Endodermal cell (in vitro differentiated cells): ENCODE results near the gene ZC3H18. TPM values are rescaled to one million over a fixed set of nuclear protein-coding genes. Genes with fewer than 3 reads are reported as not detected.

Source experiments
- DNase-seq: peaks from one replicate; pipeline ENCODE4 v3.0.0-alpha.2; 2017
- H3K27ac ChIP-seq: 2 replicates; pipeline ENCODE4 v1.5.1; 2013; ENCODE audit warnings: mild to moderate bottlenecking, low read depth, low read length, moderate library complexity
- H3K27me3 ChIP-seq: 2 replicates; pipeline ENCODE4 v1.6.1; 2013; ENCODE audit warnings: mild to moderate bottlenecking, low read length, moderate library complexity; ENCODE audit not compliant: insufficient read depth, control insufficient read depth, poor library complexity, severe bottlenecking
- H3K36me3 ChIP-seq: 2 replicates; pipeline ENCODE4 v1.7.0; 2013; ENCODE audit warnings: mild to moderate bottlenecking, low read length, moderate library complexity; ENCODE audit not compliant: control insufficient read depth, insufficient read depth
- H3K4me1 ChIP-seq: one replicate; pipeline ENCODE4 v1.7.0; 2013; ENCODE audit warnings: low read length; ENCODE audit not compliant: control insufficient read depth, insufficient read depth
- H3K4me3 ChIP-seq: 2 replicates; pipeline ENCODE4 v1.5.1; 2013; ENCODE audit warnings: mild to moderate bottlenecking, low read length, moderate library complexity
- H3K9ac ChIP-seq: 2 replicates; pipeline ENCODE4 v1.6.1; 2013; ENCODE audit warnings: mild to moderate bottlenecking, low read length, moderate library complexity; ENCODE audit not compliant: poor library complexity, severe bottlenecking; ENCODE audit errors: extremely low read depth
- H3K9me3 ChIP-seq: 2 replicates; pipeline ENCODE4 v1.6.1; 2013; ENCODE audit warnings: mild to moderate bottlenecking, low read length, moderate library complexity; ENCODE audit not compliant: control insufficient read depth
- H3K27ac Mint-ChIP-seq: 2 replicates; pipeline ENCODE4 v1.8.0; 2020; ENCODE audit warnings: mixed read lengths
- H3K27me3 Mint-ChIP-seq: 2 replicates; pipeline ENCODE4 v1.8.0; 2021; ENCODE audit warnings: mild to moderate bottlenecking, mixed read lengths; ENCODE audit not compliant: insufficient read depth
- H3K36me3 Mint-ChIP-seq: 2 replicates; pipeline ENCODE4 v1.8.0; 2020; ENCODE audit warnings: low read depth, mixed read lengths
- H3K4me1 Mint-ChIP-seq: 2 replicates; pipeline ENCODE4 v1.8.0; 2020; ENCODE audit warnings: mixed read lengths
- H3K4me3 Mint-ChIP-seq: 2 replicates; pipeline ENCODE4 v1.8.0; 2020; ENCODE audit warnings: mild to moderate bottlenecking, moderate library complexity, mixed read lengths
- H3K9me3 Mint-ChIP-seq: 2 replicates; pipeline ENCODE4 v1.8.0; 2020; ENCODE audit warnings: mild to moderate bottlenecking, mixed read lengths
- CTCF ChIP-seq: fragments of 200-600 bp; sonication (generic); conservative IDR thresholded peaks from 2 replicates; pipeline ENCODE4 v1.5.0; 2021; ENCODE audit warnings: antibody characterized with exemption, mild to moderate bottlenecking
- WGBS, 2 experiments: methylation state at CpG; one replicate each; pipeline versions ENCODE4 v1.1.5 to v1.1.7; 2013; ENCODE audit warnings: missing lambda C conversion rate in 2 of 2, mixed read lengths in 1 of 2; ENCODE audit not compliant: insufficient coverage in 1 of 2, insufficient read length in 1 of 2; 5-methylcytosine and 5-hydroxymethylcytosine counted together
- total RNA-seq, 2 donors: library from RNA; stranded (reverse); fragmentation: NEBNext Ultra II Directional in 1 of 2; extraction: Animal tissue kit (Norgen Biotek cat#: 25700) in 1 of 2; gene quantifications; 2 replicates in 1 of 2; 3 replicates in 1 of 2; pipeline ENCODE4 v1.2.1, GENCODE V29; 2021

ZC3H18 gene
- total RNA-seq, 2 donors from 2014 or later, result 75.4 to 76.6 TPM

DNA sequence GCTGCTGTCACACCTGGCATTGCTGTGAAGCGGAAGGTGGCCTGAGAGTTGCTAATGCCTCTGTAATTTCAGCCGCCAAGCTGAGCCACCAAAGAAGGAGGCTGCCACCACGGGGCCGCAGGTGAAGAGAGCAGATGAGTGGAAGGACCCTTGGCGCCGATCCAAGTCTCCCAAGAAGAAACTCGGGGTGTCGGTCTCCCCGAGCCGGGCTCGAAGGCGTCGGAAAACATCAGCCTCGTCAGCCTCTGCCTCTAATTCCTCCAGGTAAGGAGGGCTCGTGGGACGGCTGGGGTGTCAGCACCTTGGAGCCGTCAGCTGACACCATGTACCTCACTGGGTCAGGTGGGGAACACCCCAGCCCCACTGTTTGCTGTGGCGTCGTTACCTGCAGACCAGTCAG, 51.9 kb downstream of the ZC3H18 start:
- no peak overlapping the region for H3K4me3 Mint-ChIP-seq
- no peak overlapping the region for H3K4me3 ChIP-seq
- H3K9me3 Mint-ChIP-seq, result no peaks in the 10 kb centered on the region
- H3K9ac ChIP-seq, result no peak overlapping the region
- no peaks in the 10 kb centered on the region for H3K9me3 ChIP-seq
- H3K27ac Mint-ChIP-seq, result no peak overlapping the region
- WGBS, 2 experiments, result 95 to 96% methylated on average over 17 to 19 of the region's 19 CpGs
- peaks cover 27% of the 10 kb centered on the region for H3K4me1 ChIP-seq
- no peak overlapping the region for H3K27ac ChIP-seq
- H3K27me3 Mint-ChIP-seq, result no peaks in the 10 kb centered on the region
- H3K4me1 Mint-ChIP-seq, result peaks cover 23% of the 10 kb centered on the region
- no peak for TF ChIP-seq CTCF
- H3K36me3 ChIP-seq, result peaks cover 76% of the 10 kb centered on the region
- H3K36me3 Mint-ChIP-seq, result peaks cover 57% of the 10 kb centered on the region
- DNase-seq, result no peak
- no peaks in the 10 kb centered on the region for H3K27me3 ChIP-seq

DNA sequence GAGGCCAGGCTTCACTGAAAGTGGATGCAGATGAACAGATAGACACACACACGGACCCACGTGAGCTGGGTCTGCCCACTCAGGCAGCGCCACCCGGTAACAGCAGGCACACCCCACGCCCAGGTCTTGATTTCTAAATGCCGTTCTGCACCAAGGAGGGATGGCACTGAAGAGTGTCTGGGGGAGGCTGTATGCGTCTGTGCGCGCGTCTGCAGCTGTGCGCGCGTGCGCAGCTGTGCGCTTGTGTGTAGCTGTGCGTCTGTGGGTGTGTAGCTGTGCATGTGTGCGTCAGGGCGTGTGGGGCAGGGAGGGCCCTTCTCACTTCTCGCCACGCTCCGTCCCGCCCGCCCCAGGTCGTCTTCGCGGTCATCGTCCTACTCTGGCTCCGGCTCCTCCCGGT, 52.7 kb downstream of the ZC3H18 start:
- Mint-ChIP-seq H3K4me3 (no peak overlapping the region), H3K4me1 (peaks cover 16% of the 10 kb centered on the region), H3K27me3 (no peaks in the 10 kb centered on the region), H3K36me3 (peaks cover 64% of the 10 kb centered on the region), H3K9me3 (no peaks in the 10 kb centered on the region), H3K27ac (no peak overlapping the region)
- Histone ChIP-seq H3K36me3 (peaks cover 80% of the 10 kb centered on the region), H3K4me3 (no peak overlapping the region), H3K4me1 (peaks cover 20% of the 10 kb centered on the region), H3K9ac (no peak overlapping the region), H3K27me3 (no peaks in the 10 kb centered on the region), H3K9me3 (no peaks in the 10 kb centered on the region), H3K27ac (no peak overlapping the region)
- TF ChIP-seq CTCF, result no peak
- DNase-seq, result no peak
- 95 to 98% methylated on average over 29 of the region's 29 CpGs for WGBS, 2 experiments

DNA sequence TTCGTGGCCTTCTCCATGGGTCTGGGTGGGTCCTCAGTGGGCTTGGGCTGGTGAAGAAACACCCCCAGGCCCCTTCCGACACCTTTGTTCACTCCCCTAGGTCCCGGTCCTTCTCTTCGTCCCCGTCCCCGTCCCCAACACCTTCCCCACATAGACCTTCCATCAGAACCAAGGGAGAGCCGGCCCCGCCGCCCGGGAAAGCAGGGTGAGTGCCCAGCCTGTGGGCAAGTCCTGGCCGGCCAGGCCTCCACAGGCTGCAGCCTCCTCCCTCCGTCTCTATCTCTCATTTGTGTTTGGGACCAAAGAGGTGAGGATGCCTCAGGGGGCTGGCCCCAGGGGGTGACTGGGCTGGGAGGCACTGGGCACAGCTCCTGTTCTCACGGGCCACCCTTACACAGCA, 53.7 kb downstream of the ZC3H18 start:
- no peak for DNase-seq
- Histone ChIP-seq H3K4me3 (no peak overlapping the region), H3K27me3 (no peaks in the 10 kb centered on the region), H3K9ac (no peak overlapping the region), H3K9me3 (no peaks in the 10 kb centered on the region), H3K36me3 (peaks cover 81% of the 10 kb centered on the region), H3K27ac (no peak overlapping the region), H3K4me1 (peaks cover 10% of the 10 kb centered on the region)
- H3K36me3 Mint-ChIP-seq, result peaks cover 68% of the 10 kb centered on the region
- no peak overlapping the region for H3K27ac Mint-ChIP-seq
- H3K4me1 Mint-ChIP-seq, result peaks cover 6% of the 10 kb centered on the region
- H3K9me3 Mint-ChIP-seq, result no peaks in the 10 kb centered on the region
- H3K4me3 Mint-ChIP-seq, result no peak overlapping the region
- TF ChIP-seq CTCF, result no peak
- 95 to 100% methylated on average over 1 to 13 of the region's 13 CpGs for WGBS, 2 experiments
- H3K27me3 Mint-ChIP-seq, result no peaks in the 10 kb centered on the region
